Heart left ventricle (tissue), 13 donors: ENCODE data around the gene HAO2.

ENCODE experiments used
- CTCF ChIP-seq, 12 donors: fragments of 200-600 bp; sonication (generic) in 4 of 12; IDR thresholded peaks; one replicate each; pipeline versions ENCODE4 v1.5.0 to v1.8.0; 2018 to 2022; ENCODE audit warnings: antibody characterized with exemption in 12 of 12, mild to moderate bottlenecking in 5 of 12
- POLR2A ChIP-seq, 2 donors: fragments of 450-650 bp; IDR thresholded peaks; one replicate each; pipeline ENCODE4 v1.6.1; 2017; ENCODE audit warnings: antibody characterized with exemption in 2 of 2, mild to moderate bottlenecking in 2 of 2, moderate library complexity in 2 of 2
- donor health status: ischemic (EF 13 %, LVEDD 7.1; RV severe dilation, severe dysfunction).
- donor health status: DM: no; HTN: yes; CAD: no.
- donor health status: DM: no; HTN: no; CAD: no.
- donor health status: ischemic (EF 25% LVEDD 6.9; RV normal size, moderate dysfunction).
- donor health status: ischemic (EF 25% LVEDD 5.7; RV mildly dilated, moderate dysfunction).
- donor health status: ischemic (EF 35%, LVEDD 5.7; RV mildly dilated, moderate dysfunction).
- donor health status: nonischemic (EF 11% LVEDD 7.7; RV severe dilation, severe dysfunction).
- donor health status: DM: yes; HTN: yes; CAD: no.
- donor health status: PGD.
- donor health status: ischemic (EF 29% LVEDD 5.4; RV normal size, mild dysfunction).
- donor health status: nonischemic (EF 23%, LVEDD 6.1; RV moderate dilation, normal function).

GRCh38 chr1:119396982-119397381 lies 28.4 kb downstream of the HAO2 start:
- TF ChIP-seq CTCF (IDR thresholded peaks at IDR 0.05) (no peak), POLR2A (IDR thresholded peaks at IDR 0.05) (no peak)
